ENCODE measurements around the gene GPR33. TPM values are rescaled to one million over a fixed set of nuclear protein-coding genes. Genes with fewer than 3 reads are reported as not detected.

GPR33 gene
- not detected for total RNA-seq

DNA sequence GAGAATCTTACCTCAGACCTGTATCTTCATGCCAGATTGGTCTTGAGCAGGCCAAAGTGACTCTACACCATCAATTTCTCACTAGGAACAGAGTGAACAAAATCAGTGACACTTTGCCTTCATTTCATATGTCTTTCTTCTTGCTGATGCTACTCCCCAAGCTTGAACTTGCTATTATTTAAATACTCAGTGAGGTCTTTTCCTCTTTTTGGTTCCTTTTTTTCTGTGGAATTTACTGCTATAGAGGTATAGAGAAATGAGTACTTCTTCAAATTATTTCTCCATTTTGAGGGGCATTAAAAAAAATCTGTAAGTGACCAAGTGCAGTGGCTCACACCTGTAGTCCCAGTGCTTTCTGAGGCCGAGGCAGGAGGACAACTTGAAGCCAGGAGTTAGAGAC lies at the start of gene GPR33:
Gene GPR33 (minus strand): TSS at position 154 of the 400 bp plus-strand sequence. CDS start 4,074 bp downstream, outside the sequence.
- intact Hi-C loops (cut with DNase I; ENCODE audit: low total_unique reads) = no loop called here
- no peaks in the 10 kb centered on the region for H3K27me3 ChIP-seq
- DNase-seq (ENCODE audit: low spot score in 2 of 2) = no peak
- no peaks in the 10 kb centered on the region for H3K36me3 ChIP-seq
- no peak within 1 kb of the TSS for H3K27ac ChIP-seq
- no peak within 1 kb of the TSS for H3K4me3 ChIP-seq
- H3K9me3 ChIP-seq = no peaks in the 10 kb centered on the region
- no peak for TF ChIP-seq POLR2A (IDR thresholded peaks at IDR 0.05)
- TF ChIP-seq POLR2AphosphoS5 (IDR thresholded peaks at IDR 0.05) = no peak
- TF ChIP-seq CTCF (IDR thresholded peaks at IDR 0.05) = no peak
- H3K4me1 ChIP-seq = no peaks in the 10 kb centered on the region

DNA sequence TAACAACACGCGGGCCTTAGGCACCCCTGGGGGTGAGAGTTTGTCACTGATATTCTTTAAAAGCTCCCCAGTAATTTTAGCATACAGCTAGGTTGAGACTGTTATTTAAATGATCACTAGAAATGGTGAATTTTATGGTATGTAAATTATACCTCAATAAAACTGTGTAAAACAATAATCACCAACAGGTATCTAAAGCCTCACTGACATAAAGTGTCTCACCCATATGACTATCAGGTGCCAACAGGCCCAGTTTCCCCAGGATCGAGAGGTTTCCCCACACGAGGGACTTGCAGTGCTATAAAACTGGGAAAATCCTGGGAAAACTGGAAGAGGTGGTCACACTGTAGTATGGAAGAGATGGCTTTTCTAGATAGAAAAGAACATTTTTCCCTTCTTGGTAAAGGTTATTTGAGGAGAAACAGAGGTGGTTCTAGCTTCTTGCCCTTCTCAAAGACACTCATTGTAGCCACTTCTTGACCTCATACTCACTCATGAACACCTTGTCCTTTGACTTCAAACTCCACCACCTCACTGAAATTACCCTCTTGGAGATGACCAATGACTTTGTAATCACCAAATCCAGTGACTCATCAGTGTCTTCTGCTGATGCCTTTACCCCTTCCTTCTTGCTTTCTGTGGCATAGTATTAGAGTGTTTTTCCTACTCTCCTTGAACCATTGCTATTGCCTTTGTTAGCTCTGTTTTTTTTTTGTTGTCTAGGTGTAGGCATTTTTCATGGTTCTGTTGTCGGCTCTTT lies 48.5 kb upstream of the GPR33 start:
- Histone ChIP-seq H3K4me1 (no peaks in the 10 kb centered on the region), H3K27me3 (no peaks in the 10 kb centered on the region), H3K36me3 (no peaks in the 10 kb centered on the region), H3K4me3 (no peak overlapping the region), H3K9me3 (no peaks in the 10 kb centered on the region), H3K27ac (no peak overlapping the region)
- intact Hi-C loops (cut with DNase I; ENCODE audit: low total_unique reads) = no loop called here
- TF ChIP-seq POLR2A (IDR thresholded peaks at IDR 0.05) (no peak), CTCF (IDR thresholded peaks at IDR 0.05) (no peak), POLR2AphosphoS5 (IDR thresholded peaks at IDR 0.05) (no peak)
- no peak for DNase-seq (ENCODE audit: low spot score in 2 of 2)

GRCh38 chr14:31530136-31530535 lies 42.3 kb upstream of the GPR33 start:
- Histone ChIP-seq H3K4me1 (no peaks in the 10 kb centered on the region), H3K27me3 (no peaks in the 10 kb centered on the region), H3K9me3 (no peaks in the 10 kb centered on the region), H3K36me3 (no peaks in the 10 kb centered on the region), H3K4me3 (no peak overlapping the region), H3K27ac (no peak overlapping the region)
- intact Hi-C loops (cut with DNase I; ENCODE audit: low total_unique reads) = no loop called here
- TF ChIP-seq CTCF (IDR thresholded peaks at IDR 0.05) (no peak), POLR2AphosphoS5 (IDR thresholded peaks at IDR 0.05) (no peak), POLR2A (IDR thresholded peaks at IDR 0.05) (no peak)
- no peak for DNase-seq (ENCODE audit: low spot score in 2 of 2)

DNA sequence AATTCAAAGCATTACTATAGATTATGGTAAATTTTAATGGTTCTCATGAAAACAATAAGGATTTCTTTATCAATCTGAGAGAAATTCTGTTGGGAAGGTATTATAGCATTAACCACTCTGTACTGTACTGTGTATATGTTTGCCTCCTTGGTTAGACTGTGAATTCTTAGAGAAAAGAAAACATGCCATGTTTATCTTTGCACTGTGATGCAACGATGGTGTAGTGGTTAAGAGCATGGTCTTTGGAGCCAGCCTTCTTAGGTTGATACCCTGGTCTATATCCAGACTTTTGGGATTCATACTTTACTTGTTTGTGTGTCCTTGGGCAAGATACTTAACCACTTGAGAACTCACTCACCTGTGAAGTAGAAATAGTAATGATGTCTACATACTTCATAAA lies 41.2 kb upstream of the GPR33 start:
- no peaks in the 10 kb centered on the region for H3K27me3 ChIP-seq
- intact Hi-C loops (cut with DNase I; ENCODE audit: low total_unique reads) = no loop called here
- no peak for TF ChIP-seq POLR2AphosphoS5 (IDR thresholded peaks at IDR 0.05)
- no peak for TF ChIP-seq CTCF (IDR thresholded peaks at IDR 0.05)
- TF ChIP-seq POLR2A (IDR thresholded peaks at IDR 0.05) = no peak
- no peak for DNase-seq (ENCODE audit: low spot score in 2 of 2)
- H3K9me3 ChIP-seq = no peaks in the 10 kb centered on the region
- no peaks in the 10 kb centered on the region for H3K4me1 ChIP-seq
- H3K4me3 ChIP-seq = no peak overlapping the region
- H3K36me3 ChIP-seq = no peaks in the 10 kb centered on the region
- H3K27ac ChIP-seq = no peak overlapping the region

GRCh38 chr14:31527546-31527945 lies 39.7 kb upstream of the GPR33 start:
- Histone ChIP-seq H3K4me3 (no peak overlapping the region), H3K36me3 (no peaks in the 10 kb centered on the region), H3K27ac (no peak overlapping the region), H3K9me3 (no peaks in the 10 kb centered on the region), H3K27me3 (no peaks in the 10 kb centered on the region), H3K4me1 (no peaks in the 10 kb centered on the region)
- TF ChIP-seq POLR2AphosphoS5 (IDR thresholded peaks at IDR 0.05) = no peak
- no peak for TF ChIP-seq POLR2A (IDR thresholded peaks at IDR 0.05)
- no peak for TF ChIP-seq CTCF (IDR thresholded peaks at IDR 0.05)
- intact Hi-C loops (cut with DNase I; ENCODE audit: low total_unique reads) = no loop called here
- DNase-seq (ENCODE audit: low spot score in 2 of 2) = no peak

All from breast epithelium (tissue), 4 donors.